Heart right ventricle (tissue), 16 donors: ENCODE data around the gene DAB2IP. TPM values are rescaled to one million over a fixed set of nuclear protein-coding genes. Genes with fewer than 3 reads are reported as not detected.
A peak's percentile ranks its signal among the peaks of the same experiment; 100 is the strongest.

ENCODE experiments used
- ATAC-seq, 8 donors: fragments of 200-7000 bp; cut with Tn5 transposase; one replicate each; pipeline ENCODE4 v1.9.1; 2020; ENCODE audit warnings: mild to moderate bottlenecking in 8 of 8, moderate library complexity in 8 of 8, moderate number of reproducible peaks in 1 of 8
- DNase-seq, 2 donors: peaks; one replicate each; pipeline ENCODE4 v3.0.0-alpha.2; 2020
- H3K27ac ChIP-seq, 10 donors: fragments of 200-600 bp; sonication (generic) in 2 of 10; one replicate each; pipeline versions ENCODE4 v1.5.0 to v1.8.0; 2020 to 2022; ENCODE audit warnings: mild to moderate bottlenecking in 3 of 10
- H3K27me3 ChIP-seq, 7 donors: fragments of 200-600 bp; one replicate each; pipeline ENCODE4 v1.8.0; 2021 to 2022; ENCODE audit warnings: mild to moderate bottlenecking in 2 of 7
- H3K36me3 ChIP-seq, 9 donors: fragments of 200-600 bp; sonication (generic) in 1 of 9; one replicate each; pipeline versions ENCODE4 v1.5.0 to v1.8.0; 2020 to 2022; ENCODE audit warnings: mild to moderate bottlenecking in 2 of 9
- H3K4me1 ChIP-seq, 9 donors: fragments of 200-600 bp; sonication (generic) in 1 of 9; one replicate each; pipeline versions ENCODE4 v1.5.0 to v1.8.0; 2020 to 2022; ENCODE audit warnings: mild to moderate bottlenecking in 4 of 9
- H3K4me3 ChIP-seq, 10 donors: fragments of 200-600 bp; sonication (generic) in 2 of 10; one replicate each; pipeline versions ENCODE4 v1.5.0 to v1.8.0; 2020 to 2022; ENCODE audit warnings: mild to moderate bottlenecking in 7 of 10, moderate library complexity in 2 of 10
- H3K9me3 ChIP-seq, 11 donors: fragments of 200-600 bp in 10 of 11; sonication (generic) in 2 of 11; one replicate each; pipeline versions ENCODE4 v1.5.0 to v1.8.0; 2013 to 2022; ENCODE audit warnings: mild to moderate bottlenecking in 2 of 11, control low read depth in 1 of 11, moderate library complexity in 1 of 11
- CTCF ChIP-seq, 9 donors: fragments of 200-600 bp; sonication (generic) in 2 of 9; IDR thresholded peaks; one replicate each; pipeline versions ENCODE4 v1.5.0 to v1.8.0; 2021 to 2022; ENCODE audit warnings: antibody characterized with exemption in 9 of 9, mild to moderate bottlenecking in 5 of 9, moderate library complexity in 1 of 9
- WGBS, 2 donors: extraction: QIAGEN DNeasy Blood & Tissue Kit; methylation state at CpG; one replicate each; pipeline ENCODE4 v1.1.7; 2013; ENCODE audit warnings: inconsistent platforms in 1 of 2; 5-methylcytosine and 5-hydroxymethylcytosine counted together
- intact Hi-C, 10 donors: fragments of 100-400 bp; cut with DNase I; formaldehyde crosslinking; loops; one replicate each; pipeline versions ENCODE4 v1.11.1 to v1.14.2; 2022
- polyA plus RNA-seq, 2 donors: library from polyadenylated mRNA; stranded (reverse); fragments of 200-250 nt; gene quantifications; one replicate each; pipeline ENCODE4 v1.2.3, GENCODE V29; 2013
- total RNA-seq, 10 donors: library from RNA; stranded (reverse); fragmentation: NEBNext Ultra II Directional in 3 of 10; extraction: Animal tissue kit (Norgen Biotek cat#: 25700) in 3 of 10; gene quantifications; one replicate each; pipeline versions ENCODE4 v1.2.1 to v1.2.4, GENCODE V29; 2021 to 2023
- donor health status: Arrhythmogenic right ventricular cardiomyopathy.
- donor health status: ischemic (EF 13 %, LVEDD 7.1; RV severe dilation, severe dysfunction).
- donor health status: healthy with polysubstance abuse.
- donor health status: DM: no; HTN: yes; CAD: no.
- donor health status: DM: no; HTN: no; CAD: no.
- donor health status: ischemic (EF 25% LVEDD 6.9; RV normal size, moderate dysfunction).
- donor health status: ischemic (EF 25% LVEDD 5.7; RV mildly dilated, moderate dysfunction).
- donor health status: healthy.
- donor health status: DM: yes; HTN: yes; CAD: no.
- donor health status: Ischemic cardiomyopathy.
- donor health status: ischemic (EF 35%, LVEDD 5.7; RV mildly dilated, moderate dysfunction).
- donor health status: nonischemic (EF 11% LVEDD 7.7; RV severe dilation, severe dysfunction).
- donor health status: DM: yes; HTN: yes; CAD: no.
- donor health status: PGD.
- donor health status: ischemic (EF 29% LVEDD 5.4; RV normal size, mild dysfunction).
- donor health status: nonischemic (EF 23%, LVEDD 6.1; RV moderate dilation, normal function).

DAB2IP gene
- total and polyA plus RNA-seq, 12 donors: 18.1 to 71.1 (median 52.8) TPM

- H3K36me3 ChIP-seq: peaks cover 8 to 70% (median 31%) of the 10 kb centered on the region in 9 donors
- no peak for TF ChIP-seq CTCF (IDR thresholded peaks at IDR 0.05)
- DNase-seq (peak in 1 of 2 donors; percentile 4), ATAC-seq (no peak)
- intact Hi-C loops: no loop called here
- 80 to 82% methylated on average over 26 of the region's 26 CpGs for WGBS, 2 donors
- H3K27me3 ChIP-seq: no peaks in the 10 kb centered on the region
- no peaks in the 10 kb centered on the region for H3K9me3 ChIP-seq
- H3K4me1 ChIP-seq: peaks cover 2 to 45% (median 25%) of the 10 kb centered on the region in 9 donors
- no peak overlapping the region for H3K27ac ChIP-seq
- no peak overlapping the region for H3K4me3 ChIP-seq
Measured at GRCh38 chr9:121783521-121784507, 132.4 kb downstream of the DAB2IP start.

GRCh38 chr9:121784731-121785411 lies 133.4 kb downstream of the DAB2IP start:
- DNase-seq (peak in 1 of 2 donors; percentile 3), ATAC-seq (no peak)
- H3K9me3 ChIP-seq: no peaks in the 10 kb centered on the region
- peaks cover 8 to 64% (median 31%) of the 10 kb centered on the region in 9 donors for H3K36me3 ChIP-seq
- peaks cover 0 to 35% (median 14%) of the 10 kb centered on the region in 9 donors for H3K4me1 ChIP-seq
- no peaks in the 10 kb centered on the region for H3K27me3 ChIP-seq
- no peak for TF ChIP-seq CTCF (IDR thresholded peaks at IDR 0.05)
- H3K4me3 ChIP-seq: no peak overlapping the region
- intact Hi-C loops: no loop called here
- no peak overlapping the region for H3K27ac ChIP-seq
- WGBS, 2 donors: 79 to 80% methylated on average over 17 of the region's 17 CpGs

- Histone ChIP-seq H3K4me1 (peaks cover 0 to 25% (median 7%) of the 10 kb centered on the region in 9 donors), H3K9me3 (no peaks in the 10 kb centered on the region), H3K27ac (no peak overlapping the region), H3K4me3 (no peak overlapping the region), H3K36me3 (peaks cover 8 to 54% (median 27%) of the 10 kb centered on the region in 9 donors), H3K27me3 (no peaks in the 10 kb centered on the region)
- 89 to 90% methylated on average over 11 of the region's 11 CpGs for WGBS, 2 donors
- intact Hi-C loops: no loop called here
- no peak for TF ChIP-seq CTCF (IDR thresholded peaks at IDR 0.05)
- peak in 3 of 8 donors; percentile 18 to 32 (median 19) for ATAC-seq
- DNase-seq: no peak
Measured at GRCh38 chr9:121785673-121786542, 134.5 kb downstream of the DAB2IP start.
